A673 (cell line): ENCODE measurements around the gene PLEKHG2. TPM values are rescaled to one million over a fixed set of nuclear protein-coding genes. Genes with fewer than 3 reads are reported as not detected.
"Not testable (repeated sequence)": the region's sequence is repeated elsewhere in the genome, so short reads cannot be mapped to it uniquely, and the experiment has no call there.

Source experiments
- BruUV-seq: library from RNA; stranded (reverse); fragments of 400-500 nt; replicated peaks from 2 replicates; lab custom pipeline; 2021; lab: Mats Ljungman, UMichigan
- CTCF ChIA-PET: fragments of 300-600 bp; sonication (Branson Sonifier 250); formaldehyde crosslinking; loops from one replicate; lab custom pipeline; 2022; ENCODE audit warnings: antibody characterized with exemption; lab: Charles Lee
- POLR2A ChIA-PET: fragments of 300-600 bp; sonication (Branson Sonifier 250); formaldehyde crosslinking; loops from one replicate; lab custom pipeline; 2022; ENCODE audit warnings: antibody characterized with exemption; ENCODE audit not compliant: low non-redundant PET; lab: Charles Lee
- DNase-seq: peaks from one replicate; pipeline ENCODE4 v3.0.0-alpha.2; 2015; ENCODE audit warnings: low spot score
- H3K27ac ChIP-seq: fragments of 200-600 bp; sonication (generic); 2 replicates; pipeline ENCODE4 v1.5.1; 2016; ENCODE audit warnings: mixed run types, low read depth, mild to moderate bottlenecking, mixed read lengths, antibody characterized with exemption, low read length; ENCODE audit not compliant: poor library complexity, severe bottlenecking
- H3K27me3 ChIP-seq: fragments of 200-600 bp; sonication (generic); replicated peaks from 2 replicates; pipeline ENCODE4 v1.6.1; 2017; ENCODE audit warnings: mixed run types, low read depth, mild to moderate bottlenecking, mixed read lengths, antibody characterized with exemption, low read length; ENCODE audit not compliant: insufficient read depth, poor library complexity
- H3K36me3 ChIP-seq: fragments of 200-600 bp; sonication (generic); 2 replicates; pipeline ENCODE4 v1.6.1; 2016; ENCODE audit warnings: mixed run types, mild to moderate bottlenecking, mixed read lengths, antibody characterized with exemption, low read length; ENCODE audit not compliant: insufficient read depth, poor library complexity, severe bottlenecking
- H3K4me1 ChIP-seq: fragments of 200-600 bp; sonication (generic); 2 replicates; pipeline ENCODE4 v1.6.1; 2017; ENCODE audit warnings: mixed run types, mild to moderate bottlenecking, mixed read lengths, antibody characterized with exemption, low read length; ENCODE audit not compliant: insufficient read depth, poor library complexity, severe bottlenecking
- H3K4me3 ChIP-seq: fragments of 200-600 bp; sonication (generic); 2 replicates; pipeline ENCODE4 v1.5.1; 2016; ENCODE audit warnings: low read depth, mixed run types, mild to moderate bottlenecking, mixed read lengths, low read length; ENCODE audit not compliant: poor library complexity, severe bottlenecking
- H3K9me3 ChIP-seq: fragments of 200-600 bp; sonication (generic); 2 replicates; pipeline ENCODE4 v1.6.1; 2016; ENCODE audit warnings: mixed run types, low read depth, mild to moderate bottlenecking, mixed read lengths, antibody characterized with exemption, low read length; ENCODE audit not compliant: poor library complexity, severe bottlenecking
- CTCF ChIP-seq: fragments of 300-800, 200-600 bp; sonication (generic); conservative IDR thresholded peaks from 2 replicates; pipeline ENCODE4 v1.5.1; 2017; ENCODE audit warnings: low read depth, mild to moderate bottlenecking, antibody characterized with exemption, low read length, moderate library complexity, mixed read lengths
- EZH2 ChIP-seq: fragments of 200-600 bp; sonication (generic); IDR thresholded peaks from 2 replicates; pipeline ENCODE4 v1.6.1; 2017; ENCODE audit warnings: borderline replicate concordance, low read depth, mild to moderate bottlenecking, mixed read lengths, antibody characterized with exemption, low read length; ENCODE audit not compliant: poor library complexity, severe bottlenecking
- intact Hi-C: fragments of 100-400 bp; cut with micrococcal nuclease; formaldehyde crosslinking; loops from one replicate; pipeline ENCODE4 v1.10.0; 2022; ENCODE audit not compliant: unreplicated experiment
- total RNA-seq: library from RNA; stranded (reverse); gene quantifications from 2 replicates; pipeline ENCODE4 v1.2.3, GENCODE V29; 2021

The PLEKHG2 gene
- total RNA-seq, 1 experiment from 2014 or later, result 99.4 TPM

- Histone ChIP-seq H3K9me3 (no peaks in the 10 kb centered on the region), H3K27ac (no peak overlapping the region), H3K4me3 (no peak overlapping the region), H3K27me3 (no peaks in the 10 kb centered on the region), H3K4me1 (peaks cover 1% of the 10 kb centered on the region), H3K36me3 (peaks cover 68% of the 10 kb centered on the region)
- BruUV-seq, result no TSS peak
- intact Hi-C loops, result no loop called here
- no peak for DNase-seq
- CTCF ChIA-PET, result no interaction called here
- TF ChIP-seq CTCF, result no peak
- TF ChIP-seq EZH2, result no peak
- POLR2A ChIA-PET, result no interaction called here
Observed at GRCh38 chr19:39377373-39378362, 34.8 kb upstream of the PLEKHG2 start.

- H3K9me3 ChIP-seq, H3K4me3 ChIP-seq, H3K4me1 ChIP-seq, H3K27me3 ChIP-seq, intact Hi-C loops, DNase-seq, H3K27ac ChIP-seq, POLR2A ChIA-PET, BruUV-seq, CTCF ChIA-PET: not testable (repeated sequence)
- peaks cover 77% of the 10 kb centered on the region for H3K36me3 ChIP-seq
Observed at GRCh38 chr19:39379366-39379765, 33.1 kb upstream of the PLEKHG2 start.

- H3K36me3 ChIP-seq, result peaks cover 83% of the 10 kb centered on the region
- CTCF ChIA-PET, result no interaction called here
- H3K27me3 ChIP-seq, result no peaks in the 10 kb centered on the region
- no peak for DNase-seq
- no peak overlapping the region for H3K27ac ChIP-seq
- H3K4me1 ChIP-seq, result no peaks in the 10 kb centered on the region
- H3K9me3 ChIP-seq, result no peaks in the 10 kb centered on the region
- intact Hi-C loops, result no loop called here
- TF ChIP-seq CTCF (no peak), EZH2 (no peak)
- no peak overlapping the region for H3K4me3 ChIP-seq
- no TSS peak for BruUV-seq
- POLR2A ChIA-PET, result no interaction called here
Observed at GRCh38 chr19:39379865-39380396, 32.5 kb upstream of the PLEKHG2 start.
